Measurements from ENCODE around the gene ABRACL. TPM values are rescaled to one million over a fixed set of nuclear protein-coding genes. Genes with fewer than 3 reads are reported as not detected.
"Not testable (repeated sequence)": the region's sequence is repeated elsewhere in the genome, so short reads cannot be mapped to it uniquely, and the experiment has no call there.

ABRACL gene
- total RNA-seq, 3 donors from 2014 or later, result 36.2 to 98.5 (median 92.3) TPM

DNA sequence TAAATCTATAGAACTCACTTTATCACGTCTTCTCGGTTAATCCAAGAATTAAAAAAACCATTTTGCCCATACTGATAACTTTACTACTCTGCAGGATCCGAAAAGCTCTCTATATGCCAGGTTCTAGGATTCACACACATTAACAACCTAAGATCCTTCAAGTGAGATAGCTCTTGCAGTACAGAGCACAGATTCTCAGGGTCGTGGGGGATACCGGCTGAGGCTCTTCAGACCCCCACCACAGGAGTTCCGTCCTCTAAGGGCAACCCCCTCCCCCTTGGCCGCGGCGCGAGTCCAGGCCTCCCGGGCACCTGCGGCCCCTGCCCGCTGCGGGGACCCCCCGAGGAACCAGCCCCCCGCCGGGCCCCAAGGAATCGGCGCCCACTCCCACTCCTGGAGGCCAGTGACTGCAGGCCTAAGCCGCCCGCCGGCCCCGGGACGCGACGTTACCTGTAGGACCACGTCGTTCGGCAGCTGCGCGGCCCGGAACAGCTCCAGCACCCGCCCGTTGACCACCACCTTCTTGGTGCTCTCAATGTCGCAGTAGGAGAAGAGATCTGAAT is 41.4 kb upstream of the ABRACL start:
- Histone ChIP-seq H3K9me3 (no peaks in the 10 kb centered on the region), H3K4me1 (ENCODE audit: low read depth) (peaks cover 18% of the 10 kb centered on the region), H3K36me3 (ENCODE audit: low read depth) (no peaks in the 10 kb centered on the region), H3K4me3 (peak overlapping the region; percentile 91)
- no peak for ATAC-seq
- TF ChIP-seq, protein P1, sequence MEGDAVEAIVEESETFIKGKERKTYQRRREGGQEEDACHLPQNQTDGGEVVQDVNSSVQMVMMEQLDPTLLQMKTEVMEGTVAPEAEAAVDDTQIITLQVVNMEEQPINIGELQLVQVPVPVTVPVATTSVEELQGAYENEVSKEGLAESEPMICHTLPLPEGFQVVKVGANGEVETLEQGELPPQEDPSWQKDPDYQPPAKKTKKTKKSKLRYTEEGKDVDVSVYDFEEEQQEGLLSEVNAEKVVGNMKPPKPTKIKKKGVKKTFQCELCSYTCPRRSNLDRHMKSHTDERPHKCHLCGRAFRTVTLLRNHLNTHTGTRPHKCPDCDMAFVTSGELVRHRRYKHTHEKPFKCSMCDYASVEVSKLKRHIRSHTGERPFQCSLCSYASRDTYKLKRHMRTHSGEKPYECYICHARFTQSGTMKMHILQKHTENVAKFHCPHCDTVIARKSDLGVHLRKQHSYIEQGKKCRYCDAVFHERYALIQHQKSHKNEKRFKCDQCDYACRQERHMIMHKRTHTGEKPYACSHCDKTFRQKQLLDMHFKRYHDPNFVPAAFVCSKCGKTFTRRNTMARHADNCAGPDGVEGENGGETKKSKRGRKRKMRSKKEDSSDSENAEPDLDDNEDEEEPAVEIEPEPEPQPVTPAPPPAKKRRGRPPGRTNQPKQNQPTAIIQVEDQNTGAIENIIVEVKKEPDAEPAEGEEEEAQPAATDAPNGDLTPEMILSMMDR (IDR thresholded peaks at IDR 0.05), result no peak
- DNase-seq, result peak; percentile 52 to 69 (median 66)
- intact Hi-C loops (cut with DNase I, micrococcal nuclease), result no loop called here

DNA sequence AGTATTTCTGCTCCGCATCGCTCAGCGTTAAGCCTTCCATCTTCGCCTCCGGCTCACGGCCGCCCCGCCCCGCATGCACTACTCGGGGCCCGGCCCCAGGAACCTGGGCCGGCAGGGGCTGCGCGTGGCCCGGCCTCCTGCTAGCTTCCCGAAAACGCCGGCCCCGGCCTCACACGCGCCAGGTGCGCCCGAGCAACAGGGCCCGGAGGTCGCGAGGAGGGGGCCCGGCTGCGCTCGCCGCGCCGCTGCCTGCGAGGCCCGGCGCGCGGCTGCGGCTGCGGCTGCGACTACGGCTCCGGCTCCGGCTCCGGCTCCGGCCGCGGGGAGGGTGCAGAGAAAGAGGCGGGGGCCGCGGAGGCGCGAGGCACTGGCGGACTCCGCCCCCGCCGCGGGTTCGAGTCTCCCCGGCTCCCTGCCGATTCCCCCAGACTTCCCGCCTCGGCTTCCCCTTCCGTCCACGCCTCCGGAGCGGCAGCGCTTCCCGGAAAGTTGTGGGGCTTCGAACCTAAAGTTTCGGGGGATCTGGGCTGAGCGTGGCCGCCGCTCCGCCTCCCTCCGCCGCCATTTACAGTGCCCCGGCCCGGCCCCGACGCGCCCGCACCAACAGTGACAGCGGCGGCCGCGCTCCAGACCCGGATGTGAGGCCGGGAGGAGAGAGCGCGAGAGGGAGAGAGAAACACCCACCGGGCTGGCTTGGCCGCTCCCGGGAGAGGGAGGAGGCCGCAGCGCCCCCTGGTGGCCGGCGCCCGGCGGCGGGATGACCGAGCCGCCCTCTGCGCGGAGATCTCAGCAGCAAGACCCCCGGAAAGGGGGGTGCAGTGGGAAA is 40.7 kb upstream of the ABRACL start, which contains the start of gene REPS1:
REPS1 (minus strand) TSS at position 611 of the 826 bp plus-strand sequence; CDS start at position 40, 571 bp downstream.
- ATAC-seq, result peak; percentile 98
- Histone ChIP-seq H3K9me3 (no peaks in the 10 kb centered on the region), H3K36me3 (ENCODE audit: low read depth) (no peaks in the 10 kb centered on the region), H3K4me1 (ENCODE audit: low read depth) (peaks cover 15% of the 10 kb centered on the region), H3K4me3 (peak within 1 kb of the TSS; percentile 91)
- intact Hi-C loops (cut with DNase I, micrococcal nuclease), result no loop called here
- TF ChIP-seq, protein P1 (IDR thresholded peaks at IDR 0.05), result peak; percentile 94
- peak; percentile 93 to 94 (median 94) for DNase-seq

DNA sequence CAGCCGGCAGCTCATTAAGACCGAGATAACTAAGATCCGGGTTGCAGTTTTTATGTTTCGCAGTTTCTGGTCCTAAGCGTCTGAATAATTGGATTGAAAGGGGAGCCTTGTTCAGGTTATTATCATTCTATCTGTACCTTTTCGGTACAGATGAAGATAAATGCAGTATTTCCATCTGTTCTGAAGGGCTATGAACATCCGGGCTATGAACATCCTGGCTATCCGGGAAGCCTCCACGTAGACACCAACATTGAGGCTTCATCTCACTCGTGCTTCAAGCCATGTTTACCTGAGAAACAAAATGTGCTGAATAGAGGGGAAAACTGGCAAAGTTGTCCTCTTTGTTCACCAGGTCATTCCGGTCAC is 40.1 kb upstream of the ABRACL start:
- Histone ChIP-seq H3K9me3 (no peaks in the 10 kb centered on the region), H3K36me3 (ENCODE audit: low read depth) (no peaks in the 10 kb centered on the region), H3K4me3 (no peak overlapping the region), H3K4me1 (ENCODE audit: low read depth) (peaks cover 15% of the 10 kb centered on the region)
- peak; percentile 4 for ATAC-seq
- intact Hi-C loops (cut with DNase I, micrococcal nuclease), result no loop called here
- DNase-seq, result no peak
- TF ChIP-seq, protein P1 (IDR thresholded peaks at IDR 0.05), result no peak

DNA sequence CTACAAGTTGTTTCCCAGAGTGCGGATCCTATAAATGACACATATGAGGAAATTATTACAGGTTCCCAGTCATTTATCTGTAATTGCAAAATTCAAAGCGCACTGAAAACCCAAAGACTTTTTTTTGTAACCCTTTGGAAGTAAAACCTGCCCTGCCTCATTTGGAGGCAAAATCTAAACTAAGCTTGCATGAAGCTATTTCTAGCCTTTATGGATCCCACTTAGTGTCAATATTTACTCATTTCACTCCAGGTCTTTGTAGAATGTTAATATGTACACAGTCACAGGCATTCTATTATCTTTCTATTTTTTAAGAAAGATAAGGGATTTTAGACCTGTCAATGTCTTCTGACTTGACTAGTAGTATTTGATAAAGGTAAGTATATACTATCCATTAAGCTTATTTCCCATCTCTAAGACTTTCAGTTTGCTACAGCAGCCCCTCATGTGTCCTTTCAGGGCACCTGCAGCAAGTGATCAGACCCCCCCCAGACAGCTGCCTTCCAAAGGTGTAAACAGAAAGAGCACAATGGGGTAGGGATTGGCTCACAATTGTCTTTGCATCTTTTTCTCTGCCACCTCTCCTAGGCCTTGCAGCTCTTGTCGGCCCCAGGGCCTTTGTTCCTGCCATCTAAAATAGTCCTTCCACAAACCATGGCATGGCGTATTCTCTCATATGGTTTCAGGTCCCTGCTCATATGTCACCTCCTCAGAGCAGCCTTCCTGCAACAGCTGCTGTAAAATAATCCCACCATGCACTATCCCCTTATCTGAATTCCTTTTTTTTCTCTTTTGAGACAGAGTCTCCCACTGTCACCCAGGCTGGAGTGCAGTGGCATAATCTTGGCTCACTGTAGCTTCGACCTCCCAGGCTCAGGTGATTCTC is 39.2 kb upstream of the ABRACL start:
- intact Hi-C loops (cut with DNase I, micrococcal nuclease), result no loop called here
- ATAC-seq, result no peak
- Histone ChIP-seq H3K4me3 (no peak overlapping the region), H3K4me1 (ENCODE audit: low read depth) (peaks cover 19% of the 10 kb centered on the region), H3K9me3 (no peaks in the 10 kb centered on the region), H3K36me3 (ENCODE audit: low read depth) (no peaks in the 10 kb centered on the region)
- TF ChIP-seq, protein P1 (IDR thresholded peaks at IDR 0.05), result no peak
- no peak for DNase-seq

DNA sequence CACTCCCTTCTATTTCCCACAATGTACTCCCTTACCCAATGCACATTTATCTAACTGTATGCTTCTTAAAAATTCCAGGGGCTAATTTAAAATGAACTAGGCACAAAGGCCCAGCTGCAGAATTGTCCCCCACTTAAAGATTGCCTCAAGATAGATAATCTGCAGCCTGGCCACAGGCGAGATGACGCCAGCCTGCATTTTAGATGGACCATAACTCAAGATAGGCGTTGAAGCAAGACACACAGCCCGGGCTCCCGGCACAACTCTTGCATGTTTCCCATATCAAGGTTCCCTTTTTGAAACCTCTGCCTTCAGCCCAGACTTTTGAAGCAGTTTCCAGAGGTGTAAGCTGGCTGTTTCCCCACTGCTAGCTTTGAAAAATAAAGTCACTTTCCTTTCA is 37.3 kb upstream of the ABRACL start:
- Histone ChIP-seq H3K9me3 (no peaks in the 10 kb centered on the region), H3K36me3 (ENCODE audit: low read depth) (no peaks in the 10 kb centered on the region), H3K4me3 (no peak overlapping the region), H3K4me1 (ENCODE audit: low read depth) (peaks cover 14% of the 10 kb centered on the region)
- TF ChIP-seq, protein P1 (IDR thresholded peaks at IDR 0.05), result no peak
- no peak for DNase-seq
- ATAC-seq, result no peak
- intact Hi-C loops (cut with DNase I, micrococcal nuclease), result no loop called here

DNA sequence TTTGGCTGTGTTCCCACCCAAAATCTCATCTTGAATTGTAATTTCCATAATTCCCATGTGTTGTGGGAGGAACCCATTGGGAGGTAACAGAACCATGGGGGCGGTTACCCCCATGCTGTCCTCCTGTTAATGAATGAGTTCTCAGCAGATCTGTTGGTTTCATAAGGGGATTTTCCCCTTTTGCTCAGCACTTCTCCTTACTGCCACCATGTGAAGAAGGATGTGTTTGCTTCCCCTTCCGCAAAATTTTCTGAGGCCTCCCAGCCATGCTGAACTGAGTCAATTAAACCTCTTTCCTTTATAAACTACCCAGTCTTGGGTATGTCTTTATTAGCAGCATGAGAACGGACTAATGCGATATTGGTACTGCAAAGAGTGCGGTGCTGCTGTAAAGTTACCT is 35.6 kb upstream of the ABRACL start:
- ATAC-seq; H3K36me3 ChIP-seq (ENCODE audit: low read depth); intact Hi-C loops (cut with DNase I, micrococcal nuclease); H3K4me3 ChIP-seq; H3K9me3 ChIP-seq; DNase-seq: not testable (repeated sequence)
- H3K4me1 ChIP-seq (ENCODE audit: low read depth), result peaks cover 14% of the 10 kb centered on the region

DNA sequence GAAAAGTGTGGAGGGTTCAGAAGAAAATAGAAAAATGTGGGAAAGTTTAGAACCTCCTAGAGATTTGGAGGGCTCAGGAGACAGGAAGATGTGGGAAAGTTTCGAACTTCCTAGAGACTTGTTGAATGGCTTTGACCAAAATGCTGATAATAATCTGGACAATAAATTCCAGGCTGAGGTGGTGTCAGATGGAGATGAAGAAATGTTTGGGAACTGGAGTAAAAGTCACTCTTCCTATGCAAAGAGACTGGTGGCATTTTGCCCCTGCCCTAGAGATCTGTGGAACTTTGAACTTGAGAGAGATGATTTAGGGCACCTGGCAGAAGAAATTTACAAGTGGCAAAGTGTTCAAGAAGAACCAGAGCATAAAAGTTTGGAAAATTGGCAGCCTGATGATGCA is 35.1 kb upstream of the ABRACL start:
- peak; percentile 14 for ATAC-seq
- H3K36me3 ChIP-seq (ENCODE audit: low read depth); DNase-seq; H3K4me3 ChIP-seq; H3K9me3 ChIP-seq; intact Hi-C loops (cut with DNase I, micrococcal nuclease): not testable (repeated sequence)
- H3K4me1 ChIP-seq (ENCODE audit: low read depth), result peaks cover 14% of the 10 kb centered on the region

All from mucosa of descending colon (tissue), 3 donors.